CD4-positive, alpha-beta T cell treated with Interleukin-17A for 4 hours (primary cell): ENCODE data around the gene SUSD4.
A peak's percentile ranks its signal among the peaks of the same experiment; 100 is the strongest.

Experiments
- DNase-seq: peaks from one replicate; pipeline ENCODE4 v3.0.0-alpha.2; 2020; ENCODE audit warnings: mixed read lengths

SUSD4 gene

GRCh38 chr1:223248001-223248769, 115.8 kb downstream of the SUSD4 start:
- DNase-seq = no peak

- DNase-seq = no peak
Measured at GRCh38 chr1:223246476-223247112, 117.4 kb downstream of the SUSD4 start.

GRCh38 chr1:223245983-223246382, 118.0 kb downstream of the SUSD4 start:
- DNase-seq = no peak

GRCh38 chr1:223245411-223245810, 118.6 kb downstream of the SUSD4 start:
- DNase-seq = no peak

DNA sequence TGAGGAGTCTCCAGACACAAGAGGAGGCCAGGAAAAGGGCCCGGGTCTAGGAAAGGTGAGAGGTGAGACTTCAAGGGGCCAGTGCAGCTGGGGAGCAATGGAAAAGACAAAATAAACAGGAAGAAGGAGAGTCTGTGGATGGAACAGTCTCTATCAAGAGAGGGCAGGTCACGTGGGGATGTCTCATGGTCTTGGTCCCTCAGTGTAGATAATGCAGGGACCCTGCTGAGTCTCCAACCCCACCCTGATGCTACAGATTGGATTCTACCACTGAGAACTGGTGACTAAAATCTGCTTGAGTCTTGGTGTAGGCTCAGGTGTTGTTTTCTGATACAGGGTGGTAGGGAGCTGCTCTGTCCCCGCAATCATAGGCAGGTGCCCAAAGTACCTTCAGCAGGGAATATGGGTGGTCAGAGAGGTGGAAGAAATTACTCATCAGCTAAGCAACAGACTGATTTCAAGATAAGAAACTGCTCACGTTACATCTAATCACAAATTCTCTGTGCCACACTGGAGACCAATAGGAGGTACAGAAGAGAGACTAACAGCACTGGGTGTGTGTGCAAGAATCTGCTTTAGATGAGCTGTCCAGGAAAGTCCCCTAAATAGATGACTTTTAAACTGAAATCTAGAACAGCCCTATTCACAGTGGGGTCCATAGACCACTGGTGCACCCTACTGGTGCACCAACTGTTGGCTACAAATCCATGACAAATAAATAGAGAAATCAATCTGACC, 119.4 kb downstream of the SUSD4 start:
- no peak for DNase-seq

DNA sequence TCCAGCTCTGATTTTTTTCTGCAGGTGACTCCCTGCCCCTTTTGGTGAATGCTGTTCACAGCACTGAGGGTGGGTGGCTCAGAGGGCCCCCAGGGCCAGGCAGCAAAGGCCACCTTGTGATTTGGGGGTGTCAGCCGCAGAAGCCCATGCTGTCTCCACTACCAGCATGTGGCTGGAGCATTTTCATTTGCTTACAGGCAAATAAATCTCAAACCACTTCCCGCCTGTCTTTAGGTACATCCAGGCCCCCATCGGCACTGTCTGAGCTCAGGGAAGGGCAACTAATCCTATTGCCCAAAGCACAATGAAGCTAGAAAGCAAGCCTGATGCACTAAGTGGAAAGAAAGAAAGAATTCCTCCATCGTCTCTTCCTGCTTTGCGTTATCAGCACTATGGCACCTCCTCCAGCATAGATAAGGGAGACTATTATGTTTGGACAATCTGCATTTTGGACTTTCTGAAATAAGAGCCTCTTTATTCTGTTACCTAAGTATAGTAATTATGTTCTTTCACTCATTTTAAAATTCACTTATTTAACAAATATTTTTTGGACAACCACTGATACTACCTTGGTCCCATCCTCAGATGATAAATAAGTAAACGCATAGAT, 120.4 kb downstream of the SUSD4 start:
- DNase-seq = no peak

DNA sequence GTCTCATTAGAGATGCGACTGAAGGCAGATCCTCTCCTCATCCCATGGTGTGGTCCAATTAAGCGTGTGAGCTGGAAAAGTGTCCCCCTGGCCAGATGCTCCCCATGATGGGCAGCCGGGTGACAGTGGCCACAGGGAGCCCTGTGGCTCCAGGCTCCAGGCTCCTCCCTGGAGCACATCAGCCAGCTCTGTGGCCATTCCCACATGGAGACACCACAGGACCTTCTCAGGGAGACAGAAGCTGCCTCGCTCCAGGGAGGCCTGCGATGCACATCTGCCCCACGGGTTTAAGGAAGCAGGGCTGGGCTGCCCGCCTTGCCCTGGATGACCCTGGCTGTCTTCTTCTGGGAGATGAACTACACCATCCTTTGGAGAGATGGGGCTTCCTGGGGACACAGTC, 121.0 kb downstream of the SUSD4 start:
- DNase-seq = no peak

DNA sequence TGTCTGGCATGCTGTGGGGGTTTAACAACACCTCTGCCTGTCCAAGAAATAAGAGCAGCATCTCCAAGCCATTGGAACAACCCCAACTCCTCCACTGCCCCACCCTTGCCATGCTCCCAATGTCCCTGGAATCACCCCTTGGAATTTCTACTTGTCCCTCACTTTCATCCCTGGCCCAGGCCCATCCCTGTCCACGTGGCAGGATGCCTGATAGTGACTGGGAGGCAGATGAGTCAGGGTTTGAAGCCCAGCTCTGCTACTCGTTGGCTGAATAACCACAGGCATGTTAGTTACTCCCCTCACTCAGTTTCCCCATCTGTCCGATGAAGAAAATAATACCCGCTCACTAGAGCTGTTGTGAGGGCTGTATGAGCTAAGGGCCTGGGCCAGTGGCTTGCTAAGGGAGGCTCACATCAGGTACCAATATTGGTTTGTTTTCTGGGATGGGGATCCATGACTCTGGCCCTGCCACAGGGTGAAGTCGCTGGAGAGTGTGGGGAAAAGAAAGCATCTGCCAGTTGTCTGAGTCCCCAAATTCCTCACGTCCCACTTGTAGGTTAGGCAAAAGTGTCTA, 121.5 kb downstream of the SUSD4 start:
- DNase-seq = no peak

GRCh38 chr1:223240122-223240521, 123.9 kb downstream of the SUSD4 start:
- DNase-seq = no peak

- no peak for DNase-seq
Measured at GRCh38 chr1:223235091-223235490, 128.9 kb downstream of the SUSD4 start.

DNA sequence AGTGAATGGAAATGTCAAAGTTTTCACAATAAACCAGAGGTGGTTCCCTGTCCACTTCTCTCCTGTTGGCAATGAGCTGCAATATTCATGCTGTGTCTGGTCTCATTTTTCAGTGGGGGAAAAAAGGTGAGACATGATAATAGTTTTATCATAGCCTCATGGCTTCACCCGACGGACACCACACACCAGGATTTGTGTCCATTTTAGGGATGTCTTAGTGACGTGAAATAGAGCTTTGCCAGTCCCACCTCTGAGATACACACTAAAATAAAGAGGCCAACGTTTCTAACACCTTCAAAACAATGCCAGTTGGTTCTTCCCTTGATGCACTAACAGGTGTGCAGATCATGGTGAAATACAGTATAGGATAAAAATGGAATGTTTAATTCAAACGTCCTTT, 129.4 kb downstream of the SUSD4 start:
- DNase-seq = no peak

DNA sequence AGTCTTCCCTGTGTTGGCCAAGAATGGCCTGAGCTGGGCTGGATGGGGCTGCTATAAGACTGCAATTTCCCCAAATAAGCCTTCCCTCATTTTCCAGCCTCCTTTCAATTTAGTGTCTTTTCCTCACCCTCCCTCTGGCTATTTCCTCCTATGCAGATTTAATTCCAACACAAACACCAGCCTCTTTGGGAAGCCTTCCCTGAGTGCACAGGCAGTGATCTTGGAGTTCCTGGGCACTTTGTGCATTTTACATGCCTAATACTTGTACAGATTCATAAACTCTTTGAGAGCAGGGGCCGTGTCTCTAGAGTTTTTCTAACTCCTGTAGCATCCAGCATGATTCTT, 129.8 kb downstream of the SUSD4 start:
- no peak for DNase-seq

GRCh38 chr1:223233410-223234169, 130.4 kb downstream of the SUSD4 start:
- DNase-seq = no peak

DNA sequence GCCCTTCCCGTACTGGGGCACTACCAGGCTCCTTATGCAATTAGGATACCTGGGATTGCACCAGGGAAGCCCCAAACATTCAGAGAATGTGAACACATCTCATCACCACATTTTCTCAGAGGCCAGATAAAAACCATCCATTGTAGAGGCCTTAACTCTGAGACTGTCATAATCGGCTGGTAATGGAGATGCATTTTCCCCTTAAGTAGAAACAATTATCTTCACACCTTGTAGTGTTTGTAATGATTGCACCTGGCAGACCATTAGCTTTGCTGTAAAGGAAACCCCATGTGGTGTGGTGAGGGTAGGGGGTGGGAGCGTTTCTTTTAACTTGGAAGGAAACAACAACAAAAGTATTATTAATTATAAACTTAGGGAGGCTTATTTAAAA, 131.0 kb downstream of the SUSD4 start:
- DNase-seq = no peak

GRCh38 chr1:223231581-223231980, 132.4 kb downstream of the SUSD4 start:
- no peak for DNase-seq

- no peak for DNase-seq
Measured at GRCh38 chr1:223231011-223231572, 132.9 kb downstream of the SUSD4 start.

DNA sequence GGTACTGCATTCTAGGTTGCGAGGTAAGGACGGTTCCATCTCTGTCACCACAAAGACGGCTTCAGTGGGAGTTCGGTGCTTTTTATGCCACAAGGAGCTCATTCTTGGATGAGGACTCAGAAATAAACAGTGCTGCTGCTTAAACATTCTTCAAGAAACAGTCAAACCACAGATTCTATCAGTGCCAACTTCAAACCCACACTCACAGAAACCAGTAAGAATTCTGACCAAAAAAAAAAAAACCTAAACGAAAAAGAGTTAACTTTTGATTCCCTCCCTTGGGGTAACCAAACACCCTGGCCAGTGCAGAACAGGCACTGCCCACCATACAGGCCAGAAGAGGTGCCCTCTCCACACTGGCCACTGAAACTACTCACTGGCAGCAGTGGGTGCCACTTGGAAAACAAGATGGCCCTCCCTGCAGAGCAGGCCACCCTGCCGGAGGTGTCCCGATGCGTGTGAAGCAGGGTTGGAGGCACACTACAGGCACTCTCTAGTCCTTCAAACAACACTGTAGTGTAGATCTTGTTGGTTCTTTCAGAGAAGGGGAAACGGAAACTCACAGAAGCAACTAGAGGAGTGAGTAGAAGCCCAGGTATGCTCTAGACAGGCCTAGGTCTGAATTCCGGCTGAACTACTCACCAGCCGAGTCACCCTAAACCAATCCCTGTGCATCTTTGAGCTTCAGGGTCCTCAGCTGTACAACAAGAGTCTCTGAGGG, 133.7 kb downstream of the SUSD4 start:
- peak; percentile 51 for DNase-seq

GRCh38 chr1:223229756-223230155, 134.2 kb downstream of the SUSD4 start:
- no peak for DNase-seq

DNA sequence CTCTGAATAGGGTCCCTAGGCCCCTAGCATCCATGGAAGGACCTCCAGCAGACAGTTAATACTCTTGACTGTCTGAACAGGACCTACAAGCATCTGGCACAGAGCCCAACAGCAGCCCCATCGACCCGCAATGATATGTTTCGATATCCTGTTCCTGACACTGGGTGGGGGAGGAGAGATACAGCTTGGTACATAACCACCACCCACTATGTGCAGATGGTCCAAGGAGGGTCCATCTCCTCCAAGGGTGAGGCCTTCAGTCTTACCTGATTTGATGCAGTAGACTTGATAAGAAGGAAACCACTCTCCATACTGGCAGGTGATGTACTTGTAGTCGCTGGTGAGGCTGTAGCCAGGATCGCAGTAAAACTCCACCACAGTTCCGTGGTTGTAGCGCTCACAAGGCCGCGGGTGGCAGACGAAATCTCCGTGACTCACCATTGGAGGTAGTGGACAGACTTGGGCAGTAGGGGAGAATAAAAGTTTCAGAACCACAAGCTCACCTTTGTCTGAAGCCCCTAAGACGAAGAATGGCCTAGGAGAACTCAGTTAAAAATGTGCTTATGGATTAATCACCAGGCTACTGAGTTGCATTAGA, 134.9 kb downstream of the SUSD4 start:
- DNase-seq = no peak

DNA sequence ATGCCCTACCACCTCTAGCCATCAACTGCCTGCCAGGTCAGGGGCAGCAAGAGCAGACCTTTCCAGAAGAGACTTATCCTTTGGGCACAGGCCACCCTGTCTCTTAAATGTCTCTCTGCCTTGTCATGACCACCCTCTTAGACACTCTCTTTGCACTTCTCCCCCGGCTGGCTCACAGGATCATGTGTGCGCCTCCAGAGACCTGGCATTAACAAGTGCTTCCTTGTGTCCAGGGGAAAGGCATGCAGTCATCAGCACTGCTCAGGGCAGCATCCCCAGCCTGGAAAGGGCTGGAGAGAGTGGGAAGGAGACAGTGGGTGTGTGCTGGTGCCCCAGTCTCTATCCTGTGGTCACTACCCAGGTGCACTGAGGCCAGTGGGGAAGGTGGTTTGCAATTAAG, 135.8 kb downstream of the SUSD4 start:
- DNase-seq = no peak
